HG03280 (cell line): ENCODE data around the gene TSPYL2.

ENCODE experiments used
- ATAC-seq: cut with Tn5 transposase; IDR thresholded peaks from one replicate; pipeline ENCODE4 v1.9.1; 2021; ENCODE audit warnings: mild to moderate bottlenecking, moderate library complexity; ENCODE audit not compliant: unreplicated experiment

The TSPYL2 gene

GRCh38 chrX:53116101-53116500 is 33.9 kb downstream of the TSPYL2 start:
- no peak for ATAC-seq

GRCh38 chrX:53122013-53122412 is 39.8 kb downstream of the TSPYL2 start:
- ATAC-seq: no peak

GRCh38 chrX:53125506-53125905 is 43.3 kb downstream of the TSPYL2 start:
- no peak for ATAC-seq

GRCh38 chrX:53126377-53126776 is 44.2 kb downstream of the TSPYL2 start:
- ATAC-seq: no peak

- no peak for ATAC-seq
These were observed 46.1 kb downstream of the TSPYL2 start for GRCh38 chrX:53128097-53128749.

- no peak for ATAC-seq
These were observed 51.2 kb downstream of the TSPYL2 start for GRCh38 chrX:53133400-53133799.

- ATAC-seq: no peak
These were observed 53.4 kb downstream of the TSPYL2 start for GRCh38 chrX:53135581-53135980.
